NCI-H2196 (cell line): ENCODE results near the gene GARIN5A.

Source experiments
- DNase-seq: peaks from one replicate; lab custom pipeline; 2025; ENCODE audit not compliant: unreplicated experiment; lab: John Stamatoyannopoulos, UW

Gene GARIN5A

GRCh38 chr19:50509366-50509765 lies 32.7 kb upstream of the GARIN5A start:
- DNase-seq: no peak

- no peak for DNase-seq
These were observed 32.2 kb upstream of the GARIN5A start for GRCh38 chr19:50508843-50509190.

GRCh38 chr19:50507376-50507775 lies 30.7 kb upstream of the GARIN5A start:
- DNase-seq: no peak

- no peak for DNase-seq
These were observed 30.1 kb upstream of the GARIN5A start for GRCh38 chr19:50506700-50507099.

GRCh38 chr19:50505856-50506611 lies 29.4 kb upstream of the GARIN5A start:
- no peak for DNase-seq

GRCh38 chr19:50501568-50502475 lies 25.2 kb upstream of the GARIN5A start:
- DNase-seq: no peak

- DNase-seq: no peak
These were observed 24.5 kb upstream of the GARIN5A start for GRCh38 chr19:50501186-50501567.

- DNase-seq: no peak
These were observed 24.1 kb upstream of the GARIN5A start for GRCh38 chr19:50500753-50501151.

- no peak for DNase-seq
These were observed 23.6 kb upstream of the GARIN5A start for GRCh38 chr19:50500060-50500752.

- DNase-seq: no peak
These were observed 21.8 kb upstream of the GARIN5A start for GRCh38 chr19:50498219-50499056.

GRCh38 chr19:50497022-50497405 lies 20.4 kb upstream of the GARIN5A start:
- DNase-seq: no peak

- peak; percentile 42 for DNase-seq
These were observed 19.8 kb upstream of the GARIN5A start for GRCh38 chr19:50496189-50497021.

- no peak for DNase-seq
These were observed 18.4 kb upstream of the GARIN5A start for GRCh38 chr19:50495020-50495531.

GRCh38 chr19:50494186-50495019 lies 17.8 kb upstream of the GARIN5A start:
- DNase-seq: no peak

- no peak for DNase-seq
These were observed 16.5 kb upstream of the GARIN5A start for GRCh38 chr19:50493171-50493570.

GRCh38 chr19:50492303-50493052 lies 15.8 kb upstream of the GARIN5A start:
- DNase-seq: no peak

GRCh38 chr19:50490991-50491472 lies 14.4 kb upstream of the GARIN5A start:
- no peak for DNase-seq

GRCh38 chr19:50490411-50490811 lies 13.8 kb upstream of the GARIN5A start:
- DNase-seq: no peak
